ENCODE measurements around the gene NPHP1.

- TF ChIP-seq GATA2 (IDR thresholded peaks at IDR 0.05; ENCODE audit: low read depth, low read length), result no peak
- TF ChIP-seq GATA3 (IDR thresholded peaks at IDR 0.05; ENCODE audit: low read depth, low read length), result no peak
Measured at GRCh38 chr2:110134025-110134424, 70.8 kb downstream of the NPHP1 start.
